ENCODE data around the gene ERCC1.
"Not testable (repeated sequence)": the region's sequence is repeated elsewhere in the genome, so short reads cannot be mapped to it uniquely, and the experiment has no call there.

ERCC1 gene

DNA sequence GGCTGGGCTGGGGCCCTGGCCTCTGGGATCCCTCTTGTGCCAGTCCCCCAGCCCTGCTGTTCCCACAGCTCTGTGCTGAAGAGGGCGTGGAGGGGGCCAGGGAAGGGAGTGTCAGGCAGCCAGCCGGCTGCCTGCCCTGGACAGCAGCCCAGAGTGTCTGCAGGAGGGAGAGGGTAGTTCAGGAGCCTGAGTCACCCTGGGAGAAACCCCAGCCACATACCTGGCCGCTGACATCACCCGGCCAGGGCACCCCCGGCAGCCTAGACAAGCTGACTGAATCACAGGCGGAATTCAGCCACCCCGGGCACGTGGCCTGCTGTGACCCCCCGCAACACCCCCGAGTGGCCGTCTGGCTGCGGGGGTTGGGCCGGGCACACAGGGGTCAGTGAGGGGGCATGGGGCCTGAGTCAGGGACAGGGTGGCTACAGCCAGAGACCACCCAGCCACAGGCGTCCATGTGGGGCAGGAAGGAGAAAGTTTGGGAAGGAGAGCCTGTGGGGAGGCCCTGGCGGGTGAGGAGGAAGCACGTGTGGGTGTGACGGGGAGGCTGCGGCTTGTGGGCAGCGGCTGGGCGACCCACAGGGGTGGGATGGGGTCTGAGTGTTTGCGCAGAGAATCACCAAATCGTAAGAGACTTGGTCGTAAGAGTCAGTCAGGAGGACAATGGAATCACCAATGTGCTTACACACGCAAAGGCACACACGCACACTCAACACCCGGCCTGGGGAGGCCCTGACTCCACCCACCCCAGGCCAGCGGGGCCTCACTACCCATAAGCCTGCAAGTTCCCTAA, 32.2 kb upstream of the ERCC1 start:
- peak; percentile 98 for DNase-seq (ENCODE audit: low read depth)

DNA sequence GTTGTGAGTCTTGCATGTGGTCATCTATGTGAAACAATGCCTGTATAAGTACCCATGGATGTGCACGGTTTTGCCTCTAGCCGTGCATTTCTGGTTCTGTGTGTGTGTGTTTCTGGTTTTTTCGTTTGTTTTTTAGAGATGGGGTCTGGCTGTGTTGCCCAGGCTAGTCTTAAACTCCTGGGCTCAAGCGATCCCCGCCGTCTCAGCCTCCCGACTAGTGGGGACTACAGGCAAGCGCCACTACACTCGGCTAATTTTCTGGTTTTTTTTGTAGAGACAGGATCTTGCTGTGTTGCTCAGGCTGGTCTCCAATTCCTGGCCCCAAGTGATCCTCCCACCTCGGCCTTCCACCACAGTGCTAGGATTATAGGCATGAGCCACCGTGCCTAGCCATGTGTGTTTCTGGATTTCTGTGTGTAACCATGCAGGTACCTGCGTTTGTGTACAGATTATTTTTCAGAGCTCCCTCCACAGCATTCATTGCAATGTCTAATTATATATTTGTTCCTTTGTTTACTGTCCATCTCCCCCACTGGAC, 28.2 kb upstream of the ERCC1 start:
- DNase-seq (ENCODE audit: low read depth), result no peak

DNA sequence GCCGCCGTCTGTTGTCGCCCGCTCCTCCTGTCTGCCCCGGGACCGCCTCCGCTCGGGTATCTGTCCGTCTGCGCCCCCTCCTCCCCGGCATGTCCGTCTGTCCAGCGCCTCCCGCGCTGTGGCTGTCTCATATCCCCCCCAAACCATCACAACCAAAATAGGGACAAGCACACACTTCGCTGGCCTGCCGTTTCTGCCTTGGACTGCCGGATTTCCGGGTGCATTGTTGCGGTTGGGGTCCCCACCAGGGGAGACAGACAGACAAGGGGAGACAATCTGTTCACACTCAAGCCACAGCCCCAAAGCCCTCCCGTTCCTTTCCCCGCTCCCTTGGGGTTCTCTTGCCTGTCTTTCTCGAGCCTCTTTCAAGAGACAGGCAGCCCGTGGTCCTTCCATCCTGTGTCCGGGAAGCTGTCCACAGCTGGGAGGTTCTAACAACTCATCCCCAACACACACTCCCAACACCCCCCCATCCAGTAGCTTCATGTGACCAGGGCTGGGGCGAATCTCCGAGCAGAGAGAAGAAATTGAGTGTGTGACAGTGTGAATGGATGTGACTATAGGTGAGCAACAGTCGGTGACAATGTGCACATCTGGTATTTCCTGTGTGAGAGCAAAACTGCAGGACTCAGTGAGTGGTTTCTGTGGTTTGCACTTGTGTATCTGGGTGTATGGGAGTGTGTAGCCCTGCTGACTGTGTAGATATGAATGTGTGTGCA, 27.6 kb upstream of the ERCC1 start:
- DNase-seq (ENCODE audit: low read depth), result no peak

DNA sequence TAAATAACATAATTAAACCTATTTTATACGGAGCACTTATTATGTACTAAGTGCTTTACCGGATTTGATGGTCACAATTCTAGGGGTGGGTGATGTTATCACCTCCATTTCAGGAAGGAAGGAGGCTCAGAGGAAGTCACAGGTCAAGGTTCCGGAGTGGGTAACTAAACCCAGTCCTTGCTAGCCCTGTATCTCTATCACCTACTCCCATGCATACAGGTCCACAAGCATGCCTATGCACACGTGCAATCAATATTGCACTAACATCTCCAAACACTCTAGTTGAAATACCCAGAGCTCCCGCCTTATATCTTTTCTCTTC, 26.3 kb upstream of the ERCC1 start:
- DNase-seq (ENCODE audit: low read depth), result no peak

DNA sequence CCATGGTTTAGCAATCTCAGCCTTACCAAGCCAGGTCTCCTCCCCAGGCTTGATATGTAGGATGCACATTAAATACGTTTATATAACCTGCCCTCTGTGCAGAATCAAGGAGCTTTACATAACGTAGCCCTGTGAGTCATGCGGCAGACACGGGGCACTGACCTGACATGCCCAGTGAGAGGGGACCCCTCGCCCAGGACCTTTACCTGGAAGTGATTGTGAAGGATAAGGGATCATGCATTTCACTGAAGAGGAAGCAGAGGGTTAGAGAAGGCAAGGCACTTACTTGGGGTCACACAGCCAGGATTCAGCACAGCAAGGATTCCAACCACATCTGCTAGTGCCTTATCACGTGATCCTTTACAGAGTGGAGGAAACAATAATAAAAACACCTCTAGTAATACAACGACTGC, 25.2 kb upstream of the ERCC1 start:
- DNase-seq (ENCODE audit: low read depth), result no peak

DNA sequence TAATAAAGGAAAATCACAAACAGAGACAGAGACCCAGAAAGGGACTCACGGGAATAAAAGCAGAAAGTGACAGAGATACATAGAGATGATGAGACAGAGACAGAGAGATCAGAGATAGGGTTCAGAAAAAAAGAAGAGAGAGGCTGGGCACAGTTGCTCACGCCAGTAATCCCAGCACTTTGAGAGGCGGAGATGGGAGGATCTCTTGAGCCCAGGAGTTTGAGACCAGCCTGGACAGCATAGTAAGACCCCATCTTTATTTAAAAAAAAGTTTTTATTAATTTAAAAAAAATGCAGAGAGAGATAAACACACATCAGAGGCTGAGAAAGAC, 24.7 kb upstream of the ERCC1 start:
- DNase-seq (ENCODE audit: low read depth), result no peak

DNA sequence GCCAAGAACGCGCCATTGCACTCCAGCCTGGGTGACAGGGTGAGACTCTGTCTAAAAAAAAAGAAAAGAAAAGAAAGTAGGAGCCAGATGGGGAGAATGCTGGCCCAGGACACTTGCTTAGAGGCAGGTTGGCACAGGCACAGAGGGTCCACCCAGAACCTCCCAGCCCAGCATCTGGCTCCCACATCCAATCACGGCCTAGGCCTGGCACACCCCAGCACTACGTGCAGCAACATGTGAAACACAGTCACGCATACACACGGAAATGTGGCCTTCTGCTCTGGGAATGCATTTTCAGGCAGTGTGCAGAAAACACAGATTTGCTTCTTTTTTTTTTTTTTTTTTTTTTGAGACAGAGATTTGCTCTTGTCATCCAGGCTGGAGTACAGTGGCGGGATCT, 23.2 kb upstream of the ERCC1 start:
- no peak for DNase-seq (ENCODE audit: low read depth)

DNA sequence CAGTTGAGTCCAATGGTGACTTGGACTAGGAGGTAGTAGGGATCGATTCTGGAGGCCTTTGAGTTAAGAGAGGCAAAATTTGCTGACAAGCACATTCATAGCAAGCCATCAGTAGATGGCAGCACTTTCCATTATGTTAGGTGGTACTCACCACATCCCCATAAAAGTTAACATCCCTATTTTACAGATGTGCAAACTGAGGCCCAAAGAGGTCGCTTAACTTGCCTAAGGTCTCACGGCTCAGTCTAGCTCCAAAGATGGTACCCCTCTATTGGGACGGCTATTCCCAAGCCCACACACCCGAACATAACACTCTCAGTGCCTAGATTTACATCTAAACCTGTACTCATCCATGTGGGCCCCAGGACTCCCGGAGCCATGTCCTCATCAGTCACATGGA, 22.6 kb upstream of the ERCC1 start:
- no peak for DNase-seq (ENCODE audit: low read depth)

DNA sequence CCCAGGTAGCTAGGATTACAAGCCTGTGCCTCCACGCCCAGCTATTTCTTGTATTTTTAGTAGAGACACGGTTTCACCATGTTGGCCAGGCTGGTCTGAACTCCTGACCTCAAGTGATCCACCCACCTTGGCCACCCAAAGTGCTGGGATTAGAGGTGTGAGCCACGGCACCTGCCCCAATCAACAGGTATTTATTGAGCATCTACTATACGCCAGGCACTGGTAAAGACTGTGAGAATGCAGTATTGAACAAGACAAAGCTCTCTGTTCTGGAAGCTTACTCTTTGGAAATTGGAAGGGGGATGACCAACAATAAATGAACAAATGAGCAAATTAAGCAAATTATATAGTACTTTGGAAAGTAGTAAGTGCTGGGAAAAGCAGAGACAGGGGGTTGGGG, 21.4 kb upstream of the ERCC1 start:
- no peak for DNase-seq (ENCODE audit: low read depth)

DNA sequence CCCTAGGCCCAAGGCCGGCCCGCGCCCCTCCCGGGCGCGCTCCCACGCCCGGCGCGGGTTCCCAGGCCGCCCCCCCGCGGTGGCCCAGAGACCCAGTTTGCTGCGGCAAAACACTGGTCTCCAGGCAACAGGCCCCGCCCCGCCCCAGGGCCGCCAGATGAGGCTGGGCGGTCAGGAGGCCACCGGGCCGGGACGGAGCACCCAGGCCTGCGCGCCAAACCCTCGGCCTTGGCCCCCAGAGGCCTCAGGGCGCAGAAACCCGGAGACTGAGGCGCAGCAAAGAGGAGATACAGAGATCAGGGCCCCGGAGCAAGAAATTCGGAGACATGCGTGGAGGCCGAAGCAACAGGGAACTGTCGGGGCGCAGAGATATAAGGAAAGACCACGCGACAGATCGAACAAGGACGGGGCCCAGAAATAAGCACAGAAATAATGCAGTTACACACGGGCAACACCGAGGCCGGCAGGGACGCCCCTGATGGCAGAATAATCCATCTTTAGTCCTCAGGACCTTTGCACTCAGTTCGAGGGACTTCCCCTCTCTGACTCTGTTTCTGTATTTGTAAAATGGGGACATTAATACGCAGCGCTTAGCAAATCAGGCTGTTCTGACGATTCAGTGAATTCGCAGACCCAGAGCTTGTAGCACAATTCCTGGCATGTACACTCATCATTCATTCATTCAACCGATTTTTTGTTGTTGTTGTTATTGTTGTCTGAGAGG, 20.8 kb upstream of the ERCC1 start:
- no peak for DNase-seq (ENCODE audit: low read depth)

DNA sequence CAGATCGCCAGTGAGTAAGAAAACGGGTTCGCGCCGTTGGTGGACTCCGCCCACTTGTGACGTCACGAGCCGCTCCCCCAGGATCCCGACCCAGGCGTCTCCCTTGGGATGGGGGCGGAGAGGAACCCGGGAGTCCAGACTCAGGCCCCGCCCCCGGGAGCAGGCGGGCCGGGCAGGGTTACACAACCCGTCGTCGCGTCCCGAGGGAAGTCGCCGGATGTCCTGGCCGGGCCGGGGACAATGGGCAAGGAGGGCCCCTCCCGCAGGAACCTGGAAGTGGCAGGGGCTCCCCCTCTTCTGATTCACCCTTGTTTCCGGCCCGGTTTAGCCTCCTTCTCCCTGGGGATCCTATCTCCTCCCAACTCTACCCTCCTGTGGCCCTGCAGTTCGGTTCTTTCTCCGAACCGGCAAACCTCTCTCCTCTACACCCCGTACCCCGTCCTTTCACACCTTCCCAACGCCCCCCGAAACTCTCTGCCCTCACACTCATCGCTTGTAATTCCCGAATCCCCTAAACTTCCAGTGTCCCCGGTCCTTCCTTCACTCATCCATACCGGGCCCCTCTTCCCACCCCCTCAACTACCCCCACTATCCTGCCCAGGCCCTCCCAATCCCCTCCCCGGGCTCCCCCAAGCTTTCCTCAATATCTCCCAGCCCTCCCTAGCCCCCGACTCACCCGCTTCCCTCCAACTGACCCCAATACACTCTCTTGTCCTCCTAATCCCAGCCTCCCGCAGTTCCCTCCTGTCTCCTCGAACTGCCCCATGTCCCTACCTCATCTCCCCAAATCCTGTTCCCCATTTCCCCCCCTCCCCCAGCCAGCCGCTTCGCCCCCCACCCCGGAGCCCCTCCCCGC, 20.0 kb upstream of the ERCC1 start:
- DNase-seq (ENCODE audit: low read depth), result no peak

DNA sequence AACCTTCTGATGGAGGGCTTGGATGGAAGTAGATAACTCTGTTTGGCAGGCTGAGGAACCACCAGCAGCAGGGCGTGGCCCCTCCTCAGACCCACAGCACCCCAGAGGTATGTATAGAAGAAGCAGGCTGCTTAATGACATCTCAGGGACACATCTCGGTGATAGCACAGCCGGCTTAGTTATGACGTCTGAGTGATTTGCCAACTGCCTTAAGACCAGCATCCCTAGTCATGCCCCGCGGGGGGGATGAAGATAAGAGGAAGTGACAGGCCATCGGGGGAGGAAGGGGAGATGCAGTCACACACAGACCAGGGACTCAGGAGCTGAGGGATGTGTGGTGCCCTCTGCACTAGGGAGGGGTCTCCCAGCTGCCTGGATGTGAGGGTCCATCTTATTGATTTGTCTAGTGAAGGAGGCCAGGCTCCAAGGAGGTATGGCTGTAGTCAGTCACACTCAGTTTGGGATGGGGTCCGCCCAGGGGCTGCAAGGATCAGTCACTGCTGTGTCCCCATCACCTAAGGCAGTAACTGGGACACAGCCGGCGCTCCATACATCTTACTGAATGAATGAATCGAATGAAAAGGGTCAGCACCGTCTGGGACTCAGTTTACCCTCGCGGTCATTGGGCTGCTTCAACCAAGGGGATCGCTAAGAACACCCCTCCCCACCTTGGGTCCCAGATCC, 19.2 kb upstream of the ERCC1 start:
- no peak for DNase-seq (ENCODE audit: low read depth)

DNA sequence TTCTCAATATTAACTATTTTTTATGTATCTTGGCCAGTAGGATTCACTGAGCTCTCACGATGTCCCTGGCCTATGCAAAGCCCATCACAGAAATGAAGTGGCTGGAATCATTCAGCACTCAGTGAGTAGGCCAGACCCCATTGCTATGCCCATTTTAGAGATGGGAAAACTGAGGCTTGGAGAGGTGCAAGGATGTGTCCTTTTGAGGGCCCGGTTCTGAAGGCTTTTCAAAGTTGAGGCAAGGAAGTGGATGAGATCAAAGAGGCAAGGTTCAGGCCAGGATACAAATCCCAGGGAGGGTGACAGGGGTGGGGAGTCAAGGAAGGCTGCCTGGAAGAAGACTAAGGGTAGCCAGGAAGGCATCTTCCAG, 18.7 kb upstream of the ERCC1 start:
- DNase-seq (ENCODE audit: low read depth), result no peak

DNA sequence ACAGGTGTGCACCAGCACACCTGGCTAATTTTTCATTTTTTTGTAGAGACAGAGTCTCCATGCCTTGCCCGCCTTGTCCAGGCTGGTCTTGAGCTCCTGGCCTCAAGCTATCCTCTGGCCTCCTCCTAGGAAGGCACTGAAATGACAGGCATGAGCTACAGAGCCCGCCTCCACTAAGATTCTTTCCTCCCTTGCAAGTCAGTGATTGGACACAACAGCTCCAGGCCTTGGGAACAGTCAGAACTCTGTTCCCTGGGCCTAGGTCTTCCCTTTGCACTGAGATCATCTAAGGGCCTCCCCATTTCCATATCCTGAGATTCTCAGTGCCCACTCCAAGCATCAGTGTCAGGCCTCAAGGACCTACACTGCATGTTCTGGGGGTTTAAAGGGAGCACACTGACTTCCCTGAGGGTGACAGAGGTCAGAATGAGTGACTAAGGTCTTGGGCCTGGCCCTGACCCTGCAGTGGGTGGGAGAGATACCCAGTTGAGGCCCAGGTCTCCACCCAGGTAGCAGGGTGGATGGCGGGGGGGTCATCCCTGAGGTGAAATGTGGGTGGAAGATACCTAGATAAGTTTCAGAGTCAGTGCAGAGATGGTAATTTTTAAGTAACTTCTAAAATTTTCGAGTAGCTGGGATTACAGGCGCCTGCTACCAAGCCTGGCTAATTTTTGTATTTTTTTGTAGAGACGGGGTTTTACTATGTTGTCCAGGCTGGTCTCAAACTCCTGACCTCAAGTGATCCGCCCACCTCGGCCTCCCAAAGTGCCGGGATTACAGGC, 17.3 kb upstream of the ERCC1 start:
- no peak for DNase-seq (ENCODE audit: low read depth)

DNA sequence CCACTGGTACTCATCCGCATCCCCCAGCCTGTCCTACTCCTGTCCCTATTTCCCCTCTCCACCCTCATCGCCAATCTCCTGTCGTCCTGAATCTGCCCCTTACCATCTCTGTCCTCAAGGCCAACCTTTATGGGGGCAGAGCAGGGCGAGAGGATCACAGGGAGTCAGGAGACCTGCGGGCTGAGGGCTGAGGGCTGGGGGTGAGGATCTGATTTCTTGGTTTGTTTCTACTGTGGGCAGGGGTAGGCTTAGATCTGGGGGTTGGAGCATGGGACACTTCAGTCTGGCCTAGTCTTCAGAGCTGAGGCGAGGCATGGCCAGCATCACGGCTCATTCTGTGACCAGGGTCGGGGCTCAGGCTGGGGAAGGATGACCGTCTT, 16.5 kb upstream of the ERCC1 start:
- no peak for DNase-seq (ENCODE audit: low read depth)

DNA sequence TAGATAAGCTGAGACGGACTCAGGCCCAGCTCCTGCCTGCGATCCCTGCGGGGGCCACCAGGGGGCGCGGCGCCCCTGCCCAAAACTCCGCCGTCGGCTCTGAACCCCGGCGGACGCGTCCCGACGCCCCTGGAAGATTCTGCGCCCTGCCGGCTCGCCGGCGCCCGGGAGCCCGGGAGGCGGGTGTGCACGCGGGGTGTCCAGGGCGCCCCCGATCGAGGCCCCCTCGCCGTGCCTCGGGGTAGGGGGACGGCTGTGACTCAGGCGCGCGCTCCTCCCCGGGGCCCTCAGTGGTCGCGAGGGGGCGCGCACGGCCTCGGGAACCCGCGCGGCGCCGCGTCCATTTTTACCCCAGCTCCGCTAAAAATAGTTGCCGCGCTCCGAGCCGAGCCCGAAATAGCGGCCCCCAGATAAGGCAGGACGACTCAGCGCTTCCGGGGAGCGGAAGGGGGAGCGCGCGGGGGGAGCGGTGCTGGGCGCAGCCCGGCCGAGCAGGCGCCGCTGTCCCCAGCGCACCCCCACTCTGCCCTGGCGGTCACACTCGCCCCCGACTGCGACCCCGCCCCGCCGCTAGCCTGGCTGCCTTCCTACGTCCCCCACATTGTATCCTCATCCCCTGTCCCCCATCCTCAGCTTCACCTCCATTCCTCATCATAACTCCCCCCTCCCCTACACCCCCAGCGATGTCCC, 16.0 kb upstream of the ERCC1 start:
- no peak for DNase-seq (ENCODE audit: low read depth)

DNA sequence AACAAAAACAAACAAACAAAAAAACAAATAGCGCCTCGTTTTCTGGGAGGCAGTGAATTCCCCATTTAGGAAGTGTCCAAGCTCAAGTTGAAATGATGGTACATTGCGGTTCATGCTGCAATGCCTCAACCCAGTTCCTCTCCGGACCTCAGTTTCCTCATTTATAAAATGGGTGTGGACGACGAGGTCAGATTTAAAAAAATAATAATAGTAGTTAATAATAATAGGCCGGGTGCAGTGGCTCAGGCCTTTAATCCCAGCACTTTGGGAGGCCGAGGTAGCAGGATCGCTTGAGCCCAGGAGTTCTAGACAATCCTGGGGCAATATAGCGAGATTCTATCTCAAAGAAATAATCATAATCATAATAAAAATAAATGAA, 15.5 kb upstream of the ERCC1 start:
- DNase-seq (ENCODE audit: low read depth), result no peak

DNA sequence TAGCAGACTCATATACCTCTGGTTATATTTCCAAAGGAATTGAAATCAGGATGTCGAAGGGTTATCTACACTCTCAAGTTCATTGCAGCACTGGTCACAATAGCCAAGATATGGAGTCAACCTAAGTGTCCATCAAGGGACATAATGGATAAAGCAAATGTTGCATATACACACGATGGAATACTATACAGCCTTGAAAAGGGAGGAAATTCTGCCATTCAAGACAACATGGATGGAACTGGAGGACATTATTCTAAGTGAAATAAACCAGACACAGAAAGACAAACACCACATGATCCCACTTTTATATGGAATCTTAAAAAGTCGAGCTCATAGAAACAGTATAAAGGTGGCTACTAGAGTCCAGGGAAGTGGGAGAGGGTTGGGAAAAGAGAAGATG, 13.6 kb upstream of the ERCC1 start:
- DNase-seq (ENCODE audit: low read depth), result no peak

DNA sequence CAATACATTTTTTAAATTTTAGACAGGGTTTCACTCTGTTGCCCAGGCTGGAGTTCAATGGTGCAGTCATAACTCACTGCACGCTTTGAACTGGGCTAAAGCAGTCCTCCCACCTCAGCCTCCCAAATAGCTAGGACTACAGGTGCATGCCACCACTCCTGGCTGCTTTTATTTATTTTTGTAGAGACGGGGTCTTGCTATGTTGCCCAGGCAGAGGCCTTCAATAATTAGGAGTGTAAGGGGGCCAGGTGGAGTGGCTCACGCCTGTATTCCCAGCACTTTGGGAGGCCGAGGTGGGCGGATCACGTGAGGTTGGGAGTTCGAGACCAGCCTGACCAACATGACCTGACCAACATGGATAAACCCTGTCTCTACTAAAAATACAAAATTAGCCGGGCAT, 8.8 kb upstream of the ERCC1 start:
- DNase-seq (ENCODE audit: low read depth), result not testable (repeated sequence)

DNA sequence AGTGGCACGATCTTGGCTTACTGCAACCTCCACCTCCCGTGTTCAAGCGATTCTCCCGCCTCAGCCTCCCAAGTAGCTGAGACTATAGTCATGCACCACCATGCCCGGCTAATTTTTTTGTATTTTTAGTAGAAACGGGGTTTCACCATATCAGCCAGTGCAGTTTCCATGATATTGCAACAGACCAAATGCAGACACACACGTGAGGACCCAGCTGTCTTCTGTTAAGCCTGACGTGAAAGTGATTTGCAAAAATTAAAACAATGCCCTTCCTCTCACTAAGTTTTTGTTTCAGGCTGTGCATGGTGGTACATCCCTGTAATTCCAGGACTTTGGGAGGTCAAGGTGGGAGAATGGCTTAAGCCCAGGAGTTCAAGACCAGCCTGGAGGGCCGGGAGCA, 7.3 kb upstream of the ERCC1 start:
- not testable (repeated sequence) for DNase-seq (ENCODE audit: low read depth)
